ENCODE measurements around the gene TMX4.

Gene TMX4

GRCh38 chr20:7935027-7935551, 84.5 kb downstream of the TMX4 start:
- Histone ChIP-seq H3K36me3 (replicated peaks) (no peaks in the 10 kb centered on the region), H3K27me3 (ENCODE audit: low read depth) (no peaks in the 10 kb centered on the region), H3K4me1 (0 out of 2 replicates have a peak, but pooled peaks cover 4% of the 10 kb centered on the region), H3K9me3 (no peaks in the 10 kb centered on the region), H3K4me3 (no peak overlapping the region)
- in situ Hi-C loops (cut with MboI; ENCODE audit: low sequenced_read_pairs), result loop anchor here (25.0 kb wide), 1 partner anchor 777 kb away; no protein-coding TSS in a partner anchor
- DNase-seq (ENCODE audit: low spot score in 2 of 2), result no peak

- H3K27me3 ChIP-seq (ENCODE audit: low read depth), result no peaks in the 10 kb centered on the region
- in situ Hi-C loops (cut with MboI; ENCODE audit: low sequenced_read_pairs), result loop anchor here (25.0 kb wide), 1 partner anchor 779 kb away; no protein-coding TSS in a partner anchor
- no peaks in the 10 kb centered on the region for H3K9me3 ChIP-seq
- no peak overlapping the region for H3K4me3 ChIP-seq
- H3K36me3 ChIP-seq (replicated peaks), result no peaks in the 10 kb centered on the region
- no peak for DNase-seq (ENCODE audit: low spot score in 2 of 2)
- H3K4me1 ChIP-seq, result 0 out of 2 replicates have a peak, but pooled peaks cover 4% of the 10 kb centered on the region
Observed at GRCh38 chr20:7933346-7933745, 86.2 kb downstream of the TMX4 start.

DNA sequence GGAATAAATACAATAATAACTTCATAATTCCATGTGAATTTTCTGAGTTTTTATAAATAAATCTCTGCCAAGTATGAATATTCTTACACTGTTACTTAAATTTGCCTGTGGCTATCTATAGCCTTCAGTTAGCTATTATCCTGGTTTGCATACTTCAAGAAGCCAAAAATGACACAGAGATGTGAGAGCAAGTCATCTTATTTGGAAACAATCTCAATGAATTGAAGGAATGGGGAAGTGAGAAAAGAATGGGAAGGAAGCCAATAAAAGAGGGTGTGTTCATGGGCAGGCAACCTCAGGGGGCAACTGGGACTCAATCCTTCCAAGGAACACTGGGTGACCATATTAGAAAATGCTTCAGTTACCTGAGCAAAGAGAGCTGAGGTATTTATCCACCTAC, 89.2 kb downstream of the TMX4 start:
- H3K4me1 ChIP-seq, result no peaks in the 10 kb centered on the region
- no peak for DNase-seq (ENCODE audit: low spot score in 2 of 2)
- peaks cover 6% of the 10 kb centered on the region; the same call in 1 of the 2 replicates for H3K27me3 ChIP-seq (ENCODE audit: low read depth)
- H3K9me3 ChIP-seq, result no peaks in the 10 kb centered on the region
- H3K4me3 ChIP-seq, result no peak overlapping the region
- in situ Hi-C loops (cut with MboI; ENCODE audit: low sequenced_read_pairs), result loop anchor here (25.0 kb wide), 1 partner anchor 782 kb away; no protein-coding TSS in a partner anchor
- H3K36me3 ChIP-seq (replicated peaks), result no peaks in the 10 kb centered on the region

Data from HAP-1 (cell line).